MM.1S (cell line): ENCODE data around the gene VWA1.
"Not testable (repeated sequence)": the region's sequence is repeated elsewhere in the genome, so short reads cannot be mapped to it uniquely, and the experiment has no call there.

Experiments
- DNase-seq: peaks from one replicate; pipeline ENCODE4 v3.0.0-alpha.2; 2015
- H2AFZ ChIP-seq: fragments of 300-600 bp; sonication (generic); 2 replicates; pipeline ENCODE4 v1.6.0; 2016; ENCODE audit warnings: antibody characterized with exemption, low read length
- H3F3A ChIP-seq: fragments of 300-600 bp; sonication (generic); 2 replicates; pipeline ENCODE4 v1.6.1; 2016; ENCODE audit warnings: mild to moderate bottlenecking, antibody characterized with exemption, low read length, moderate library complexity, mixed read lengths; ENCODE audit not compliant: insufficient read depth
- H3K27ac ChIP-seq: fragments of 300-600 bp; sonication (generic); 2 replicates; pipeline ENCODE4 v1.5.1; 2016; ENCODE audit warnings: mild to moderate bottlenecking, low read length
- H3K27me3 ChIP-seq: fragments of 300-600 bp; sonication (generic); replicated peaks from 2 replicates; pipeline ENCODE4 v1.6.0; 2016; ENCODE audit warnings: low read length; ENCODE audit not compliant: insufficient read depth
- H3K36me3 ChIP-seq: fragments of 300-600 bp; sonication (generic); replicated peaks from 2 replicates; pipeline ENCODE4 v1.6.1; 2016; ENCODE audit warnings: mild to moderate bottlenecking, low read length, mixed read lengths; ENCODE audit not compliant: insufficient read depth
- H3K4me1 ChIP-seq: fragments of 300-600 bp; sonication (generic); 2 replicates; pipeline ENCODE4 v1.6.1; 2016; ENCODE audit warnings: low read length, mixed read lengths
- H3K4me2 ChIP-seq: fragments of 300-600 bp; sonication (generic); 2 replicates; pipeline ENCODE4 v1.6.0; 2016; ENCODE audit warnings: low read depth, low read length
- H3K4me3 ChIP-seq: fragments of 300-600 bp; sonication (generic); 2 replicates; pipeline ENCODE4 v1.5.1; 2016; ENCODE audit warnings: low read length, mixed read lengths
- H3K79me2 ChIP-seq: fragments of 300-600 bp; sonication (generic); 2 replicates; pipeline ENCODE4 v1.6.1; 2016; ENCODE audit warnings: mixed run types, low read length, mixed read lengths
- H3K9ac ChIP-seq: fragments of 300-600 bp; sonication (generic); 2 replicates; pipeline ENCODE4 v1.6.1; 2016; ENCODE audit warnings: low read length, mixed read lengths
- H3K9me2 ChIP-seq: fragments of 300-600 bp; sonication (generic); replicated peaks from 2 replicates; pipeline ENCODE4 v1.6.1; 2016; ENCODE audit warnings: mild to moderate bottlenecking, low read length, mixed read lengths; ENCODE audit not compliant: insufficient read depth
- H3K9me3 ChIP-seq: fragments of 300-600 bp; sonication (generic); replicated peaks from 2 replicates; pipeline ENCODE4 v1.6.1; 2016; ENCODE audit warnings: mild to moderate bottlenecking, low read length, mixed read lengths; ENCODE audit not compliant: insufficient read depth
- H4K20me1 ChIP-seq: fragments of 300-600 bp; sonication (generic); 2 replicates; pipeline ENCODE4 v1.6.1; 2016; ENCODE audit warnings: mild to moderate bottlenecking, low read length, moderate library complexity, mixed read lengths; ENCODE audit not compliant: insufficient read depth
- CTCF ChIP-seq: fragments of 300-600 bp; sonication (generic); IDR thresholded peaks from 2 replicates; pipeline ENCODE4 v1.5.1; 2016; ENCODE audit warnings: antibody characterized with exemption, low read length, mixed read lengths
- EZH2 ChIP-seq: fragments of 300-600 bp; sonication (generic); optimal IDR thresholded peaks from 2 replicates; pipeline ENCODE3; 2017; ENCODE audit warnings: low read depth, mild to moderate bottlenecking, antibody characterized with exemption, low read length, mixed read lengths
- EZH2phosphoT487 ChIP-seq: fragments of 300-600 bp; sonication (generic); IDR thresholded peaks from 2 replicates; pipeline ENCODE4 v1.6.1; 2018; ENCODE audit warnings: antibody characterized with exemption, low read length

Gene VWA1

GRCh38 chr1:1452882-1453281 is 17.4 kb downstream of the VWA1 start:
- DNase-seq = no peak
- TF ChIP-seq CTCF = no peak
- TF ChIP-seq EZH2phosphoT487 = no peak
- no peak for TF ChIP-seq EZH2

DNA sequence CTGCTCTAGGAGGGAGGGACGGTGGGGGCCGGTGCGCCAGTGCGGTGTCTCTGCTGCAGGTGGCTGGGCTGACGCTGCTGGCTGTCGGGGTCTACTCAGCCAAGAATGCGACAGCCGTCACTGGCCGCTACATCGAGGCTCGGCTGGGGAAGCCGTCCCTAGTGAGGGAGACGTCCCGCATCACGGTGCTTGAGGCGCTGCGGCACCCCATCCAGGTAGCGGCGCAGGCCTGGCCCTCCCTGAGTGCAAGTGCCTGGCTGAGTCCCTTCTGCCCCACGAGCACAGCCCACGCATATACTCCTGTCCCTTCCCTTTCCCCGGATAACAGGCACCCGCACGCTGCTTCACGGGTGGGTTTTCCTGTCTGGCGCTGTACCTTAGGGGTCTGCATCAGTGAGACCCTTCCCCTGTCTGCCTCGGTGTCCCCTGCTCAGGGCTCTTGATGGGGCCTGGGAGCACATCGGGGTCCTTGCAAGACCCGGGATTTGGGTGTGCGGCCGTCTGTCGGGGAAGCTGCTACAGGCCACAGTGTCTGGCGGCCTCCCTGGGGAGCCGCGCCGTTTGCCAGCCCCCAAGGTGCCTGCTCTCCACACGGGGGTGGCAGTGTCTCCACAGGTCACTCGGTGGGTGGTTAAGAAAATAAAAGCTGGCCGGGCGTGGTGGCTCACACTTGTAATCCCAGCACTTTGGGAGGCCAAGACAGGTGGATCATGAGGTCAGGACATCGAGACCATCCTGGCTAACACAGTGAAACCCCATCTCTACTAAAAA is 19.0 kb downstream of the VWA1 start:
- H3K27me3 ChIP-seq = peaks cover 54% of the 10 kb centered on the region
- not testable (repeated sequence) for H3K9me3 ChIP-seq, H2AFZ ChIP-seq, H3K36me3 ChIP-seq, DNase-seq, H3K27ac ChIP-seq, H3K79me2 ChIP-seq, H3K9me2 ChIP-seq, H3K4me1 ChIP-seq, H4K20me1 ChIP-seq, H3F3A ChIP-seq, H3K9ac ChIP-seq, H3K4me2 ChIP-seq, H3K4me3 ChIP-seq

More at GRCh38 chr1:1452882-1453281, 17.4 kb downstream of the VWA1 start:
- Histone ChIP-seq H3F3A (no peaks in the 10 kb centered on the region), H3K9me2 (no peaks in the 10 kb centered on the region), H3K4me2 (no peak overlapping the region), H3K9me3 (no peaks in the 10 kb centered on the region), H3K36me3 (no peaks in the 10 kb centered on the region), H3K9ac (no peak overlapping the region), H3K79me2 (no peaks in the 10 kb centered on the region), H3K4me1 (no peaks in the 10 kb centered on the region), H2AFZ (no peak overlapping the region), H4K20me1 (no peaks in the 10 kb centered on the region), H3K27ac (no peak overlapping the region), H3K27me3 (peaks cover 59% of the 10 kb centered on the region), H3K4me3 (no peak overlapping the region)

DNA sequence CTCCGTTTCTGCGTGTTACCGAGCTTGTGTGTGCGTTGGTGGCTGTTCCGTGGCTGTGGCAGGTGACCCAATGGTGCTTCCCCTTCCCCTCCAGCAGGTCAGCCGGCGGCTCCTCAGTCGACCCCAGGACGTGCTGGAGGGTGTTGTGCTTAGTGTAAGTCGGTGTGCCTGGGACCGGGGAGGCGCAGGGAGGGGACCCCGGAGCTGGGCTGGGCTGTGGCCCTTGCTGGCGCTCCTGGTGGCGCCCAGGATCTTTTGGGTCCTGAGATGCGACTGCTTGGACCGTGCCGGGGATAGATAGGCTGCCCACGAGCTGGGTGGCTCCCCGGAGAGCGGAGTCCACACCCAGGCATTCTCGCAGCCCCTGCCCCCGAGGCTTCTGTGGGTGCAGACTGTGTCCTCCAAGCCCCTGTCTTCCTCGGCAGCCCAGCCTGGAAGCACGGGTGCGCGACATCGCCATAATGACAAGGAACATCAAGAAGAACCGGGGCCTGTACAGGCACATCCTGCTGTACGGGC is 19.9 kb downstream of the VWA1 start:
- no peaks in the 10 kb centered on the region for H3K9me3 ChIP-seq
- H3F3A ChIP-seq = no peaks in the 10 kb centered on the region
- no peaks in the 10 kb centered on the region for H3K36me3 ChIP-seq
- H4K20me1 ChIP-seq = no peaks in the 10 kb centered on the region
- no peaks in the 10 kb centered on the region for H3K79me2 ChIP-seq
- peaks cover 47% of the 10 kb centered on the region for H3K27me3 ChIP-seq
- H2AFZ ChIP-seq = no peak overlapping the region
- H3K4me1 ChIP-seq = no peaks in the 10 kb centered on the region
- no peak overlapping the region for H3K4me3 ChIP-seq
- H3K9me2 ChIP-seq = no peaks in the 10 kb centered on the region
- no peak for TF ChIP-seq CTCF
- TF ChIP-seq EZH2phosphoT487 = no peak
- no peak for TF ChIP-seq EZH2
- H3K9ac ChIP-seq = no peak overlapping the region
- no peak overlapping the region for H3K27ac ChIP-seq
- DNase-seq = no peak
- H3K4me2 ChIP-seq = no peak overlapping the region

GRCh38 chr1:1455934-1456333 is 20.4 kb downstream of the VWA1 start:
- H4K20me1 ChIP-seq, H3K79me2 ChIP-seq, H3K4me1 ChIP-seq, DNase-seq, H3K27ac ChIP-seq, H3K4me2 ChIP-seq, H3K9me2 ChIP-seq, H2AFZ ChIP-seq, H3K9me3 ChIP-seq, H3F3A ChIP-seq, H3K9ac ChIP-seq, H3K4me3 ChIP-seq, H3K36me3 ChIP-seq: not testable (repeated sequence)
- peaks cover 47% of the 10 kb centered on the region for H3K27me3 ChIP-seq

GRCh38 chr1:1456683-1457255 is 21.3 kb downstream of the VWA1 start:
- H3K79me2 ChIP-seq, H3K9me3 ChIP-seq, H3F3A ChIP-seq, H3K4me2 ChIP-seq, H3K36me3 ChIP-seq, H3K9ac ChIP-seq, H2AFZ ChIP-seq, H3K4me3 ChIP-seq, H3K27ac ChIP-seq, H3K4me1 ChIP-seq, DNase-seq, H3K9me2 ChIP-seq, H4K20me1 ChIP-seq: not testable (repeated sequence)
- H3K27me3 ChIP-seq = peaks cover 43% of the 10 kb centered on the region

DNA sequence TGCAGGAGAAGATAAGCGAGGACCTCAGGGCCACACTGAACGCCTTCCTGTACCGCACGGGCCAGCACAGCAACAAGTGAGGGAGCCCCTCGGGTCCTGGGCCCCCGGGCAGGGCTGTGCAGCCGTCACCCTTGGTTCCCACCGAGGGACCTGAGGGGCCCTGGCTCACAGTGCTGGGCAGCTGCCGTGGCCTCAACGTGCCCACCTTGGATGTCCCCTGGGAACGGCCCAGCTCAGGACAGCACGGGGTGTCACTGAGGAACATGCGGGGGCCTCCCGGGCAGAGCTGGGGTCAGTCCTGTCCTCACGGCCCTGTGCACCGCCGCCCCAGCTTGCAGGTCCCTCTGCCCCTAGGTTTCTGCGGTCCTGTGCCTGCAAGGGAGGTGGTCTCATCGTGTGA is 23.7 kb downstream of the VWA1 start:
- H3K4me3 ChIP-seq, H3K36me3 ChIP-seq, H3K27ac ChIP-seq, DNase-seq, H3K9me2 ChIP-seq, H3K9ac ChIP-seq, H4K20me1 ChIP-seq, H3K4me1 ChIP-seq, H3K9me3 ChIP-seq, H2AFZ ChIP-seq, H3K4me2 ChIP-seq: not testable (repeated sequence)
- Histone ChIP-seq H3F3A (peaks cover 13% of the 10 kb centered on the region; the same call in 1 of the 2 replicates), H3K27me3 (peaks cover 26% of the 10 kb centered on the region), H3K79me2 (peaks cover 18% of the 10 kb centered on the region)
